Loucy (cell line): ENCODE results near the gene CD8B.
"Not testable (repeated sequence)": the region's sequence is repeated elsewhere in the genome, so short reads cannot be mapped to it uniquely, and the experiment has no call there.

Experiments
- H2AFZ ChIP-seq: fragments of 200-600 bp; sonication (generic); 2 replicates; pipeline ENCODE4 v1.6.0; 2016; ENCODE audit warnings: antibody characterized with exemption, mild to moderate bottlenecking, low read length, moderate library complexity
- H3F3A ChIP-seq: fragments of 200-600 bp; 2 replicates; pipeline ENCODE4 v1.6.0; 2016; ENCODE audit warnings: antibody characterized with exemption, low read depth, mild to moderate bottlenecking
- H3K27me3 ChIP-seq: fragments of 200-600 bp; sonication (generic); 2 replicates; pipeline ENCODE4 v1.6.1; 2014; ENCODE audit warnings: low read length, mild to moderate bottlenecking; ENCODE audit not compliant: insufficient read depth, poor library complexity, severe bottlenecking
- H3K36me3 ChIP-seq: fragments of 200-600 bp; sonication (generic); 2 replicates; pipeline ENCODE4 v1.6.1; 2016; ENCODE audit warnings: low read length; ENCODE audit not compliant: insufficient read depth
- H3K4me1 ChIP-seq: fragments of 200-600 bp; sonication (generic); 2 replicates; pipeline ENCODE4 v1.5.1; 2014; ENCODE audit warnings: low read length, mild to moderate bottlenecking; ENCODE audit not compliant: insufficient read depth, poor library complexity, severe bottlenecking
- H3K4me2 ChIP-seq: fragments of 200-600 bp; sonication (generic); 2 replicates; pipeline ENCODE4 v1.6.0; 2014; ENCODE audit warnings: antibody characterized with exemption, low read length, low read depth, mild to moderate bottlenecking; ENCODE audit not compliant: poor library complexity, severe bottlenecking
- H3K4me3 ChIP-seq: fragments of 200-600 bp; sonication (generic); 2 replicates; pipeline ENCODE4 v1.5.1; 2014; ENCODE audit warnings: low read length, mild to moderate bottlenecking, mixed read lengths; ENCODE audit not compliant: poor library complexity, severe bottlenecking
- H3K79me2 ChIP-seq: fragments of 200-600 bp; sonication (generic); 2 replicates; pipeline ENCODE4 v1.6.1; 2014; ENCODE audit warnings: low read length; ENCODE audit not compliant: insufficient read depth
- H3K9ac ChIP-seq: fragments of 200-600 bp; sonication (generic); 2 replicates; pipeline ENCODE4 v1.6.0; 2014; ENCODE audit warnings: mild to moderate bottlenecking, low read depth, low read length, moderate library complexity; ENCODE audit not compliant: poor library complexity, severe bottlenecking
- H3K9me2 ChIP-seq: fragments of 200-600 bp; sonication (generic); replicated peaks from 2 replicates; pipeline ENCODE4 v1.6.1; 2016; ENCODE audit warnings: low read depth, low read length, mixed read lengths
- H3K9me3 ChIP-seq: fragments of 200-600 bp; sonication (generic); 2 replicates; pipeline ENCODE4 v1.6.1; 2014; ENCODE audit warnings: mild to moderate bottlenecking, antibody characterized with exemption, low read length, low read depth; ENCODE audit not compliant: insufficient read depth
- H4K20me1 ChIP-seq: fragments of 200-600 bp; sonication (generic); 2 replicates; pipeline ENCODE4 v1.6.0; 2014; ENCODE audit warnings: antibody characterized with exemption, low read length, mild to moderate bottlenecking; ENCODE audit not compliant: insufficient read depth, poor library complexity, severe bottlenecking

Gene CD8B

GRCh38 chr2:86851581-86851980, 10.1 kb downstream of the CD8B start:
- not testable (repeated sequence) for H3K79me2 ChIP-seq, H3K4me1 ChIP-seq, H2AFZ ChIP-seq, H3K9me3 ChIP-seq, H3K9me2 ChIP-seq, H3K27me3 ChIP-seq, H3K36me3 ChIP-seq, H3K4me2 ChIP-seq, H3K9ac ChIP-seq, H3F3A ChIP-seq, H4K20me1 ChIP-seq, H3K4me3 ChIP-seq

- not testable (repeated sequence) for H3K9ac ChIP-seq, H3K4me1 ChIP-seq, H3F3A ChIP-seq, H3K4me3 ChIP-seq, H3K36me3 ChIP-seq, H3K9me2 ChIP-seq, H3K27me3 ChIP-seq, H3K9me3 ChIP-seq, H3K4me2 ChIP-seq, H4K20me1 ChIP-seq, H2AFZ ChIP-seq, H3K79me2 ChIP-seq
Measured at GRCh38 chr2:86842607-86843234, 19.0 kb downstream of the CD8B start.

DNA sequence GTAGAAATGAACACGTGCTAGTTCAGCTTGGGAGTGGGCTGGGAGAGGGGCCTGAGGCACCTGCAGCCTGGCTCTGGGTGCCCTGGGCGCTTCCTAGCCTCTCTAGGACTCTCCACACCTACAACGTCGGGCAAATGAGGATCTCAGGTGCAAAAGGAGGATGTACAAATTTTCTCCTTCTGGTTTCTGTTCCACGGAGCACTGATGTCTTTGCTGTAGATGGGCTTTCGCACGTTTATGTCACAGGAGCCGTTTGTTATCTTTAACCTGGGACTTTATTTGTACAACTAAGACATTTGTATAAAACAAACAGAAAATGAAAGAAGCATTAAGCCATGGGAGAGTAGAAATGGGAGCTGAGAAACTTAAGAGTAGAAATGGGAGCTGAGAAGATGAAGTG, 20.4 kb downstream of the CD8B start:
- H3K9ac ChIP-seq, H3K4me3 ChIP-seq, H3K4me1 ChIP-seq, H3K9me3 ChIP-seq, H3F3A ChIP-seq, H2AFZ ChIP-seq, H4K20me1 ChIP-seq, H3K79me2 ChIP-seq, H3K4me2 ChIP-seq, H3K27me3 ChIP-seq, H3K36me3 ChIP-seq, H3K9me2 ChIP-seq: not testable (repeated sequence)

DNA sequence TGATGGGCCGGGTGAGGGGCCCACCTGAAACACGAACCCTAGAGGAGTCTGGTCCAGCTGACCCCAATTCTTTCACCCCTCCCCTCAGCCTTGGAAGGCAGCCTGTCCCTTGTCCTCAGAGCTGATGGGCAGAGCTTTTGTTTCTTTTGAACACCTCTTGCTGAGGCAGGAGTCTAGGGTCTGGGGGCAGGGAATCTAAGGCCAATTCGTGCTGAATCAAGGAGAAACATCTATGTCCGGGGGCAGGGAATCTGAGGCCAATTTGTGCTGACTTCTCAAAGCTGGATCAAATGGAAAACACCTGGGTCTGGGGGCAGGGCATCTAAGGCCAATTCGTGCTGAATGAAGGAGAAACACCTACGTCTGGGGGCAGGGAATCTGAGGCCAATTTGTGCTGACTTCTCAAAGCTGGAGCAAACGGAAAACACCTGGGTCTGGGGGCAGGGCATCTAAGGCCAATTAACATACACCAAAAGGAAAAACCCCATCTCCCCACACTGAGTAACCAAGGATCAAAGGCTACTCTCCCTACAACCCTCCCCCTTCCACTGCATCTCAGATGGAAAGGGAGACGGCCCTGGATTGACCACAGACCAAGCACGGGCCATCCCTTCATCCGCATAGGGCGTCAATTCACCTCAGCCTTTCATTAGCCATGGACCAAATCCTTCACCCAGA, 21.7 kb downstream of the CD8B start:
- not testable (repeated sequence) for H3K4me3 ChIP-seq, H3K4me1 ChIP-seq, H4K20me1 ChIP-seq, H3K36me3 ChIP-seq, H3K9me3 ChIP-seq, H3K79me2 ChIP-seq, H3K4me2 ChIP-seq, H3K9ac ChIP-seq, H3K27me3 ChIP-seq, H2AFZ ChIP-seq, H3F3A ChIP-seq, H3K9me2 ChIP-seq

DNA sequence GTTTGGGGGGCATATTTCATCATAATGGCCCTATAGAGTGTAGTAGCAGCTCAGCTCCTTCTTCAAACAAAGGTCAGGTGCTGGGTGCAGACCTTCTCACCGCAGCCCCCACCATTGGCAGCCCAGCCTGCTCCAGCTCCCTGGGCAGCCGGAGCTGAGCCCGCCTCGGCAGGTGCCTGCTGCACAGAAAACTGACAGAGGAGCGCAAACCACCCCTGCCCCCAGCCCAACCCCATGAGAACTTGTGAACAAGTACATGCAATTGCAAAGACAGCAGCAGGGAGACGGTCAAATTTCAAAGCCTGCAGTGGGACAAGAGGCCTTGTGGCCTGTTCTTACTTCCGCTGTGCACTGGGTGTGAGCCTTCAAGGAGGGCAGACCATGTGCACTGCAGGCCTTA, 22.2 kb downstream of the CD8B start:
- H3K9me3 ChIP-seq, H2AFZ ChIP-seq, H3K4me2 ChIP-seq, H3K4me1 ChIP-seq, H4K20me1 ChIP-seq, H3K36me3 ChIP-seq, H3K9ac ChIP-seq, H3K79me2 ChIP-seq, H3F3A ChIP-seq, H3K4me3 ChIP-seq, H3K9me2 ChIP-seq, H3K27me3 ChIP-seq: not testable (repeated sequence)

- H2AFZ ChIP-seq, H4K20me1 ChIP-seq, H3K4me2 ChIP-seq, H3K36me3 ChIP-seq, H3K79me2 ChIP-seq, H3K9ac ChIP-seq, H3K4me3 ChIP-seq, H3F3A ChIP-seq, H3K27me3 ChIP-seq, H3K9me3 ChIP-seq, H3K9me2 ChIP-seq, H3K4me1 ChIP-seq: not testable (repeated sequence)
Measured at GRCh38 chr2:86837714-86838113, 24.0 kb downstream of the CD8B start.

- H3K4me2 ChIP-seq = not testable (repeated sequence)
Measured at GRCh38 chr2:86836915-86837695, 24.6 kb downstream of the CD8B start.

More at GRCh38 chr2:86836915-86837695, 24.6 kb downstream of the CD8B start:
- H3K9ac ChIP-seq, H3K9me2 ChIP-seq, H3K36me3 ChIP-seq, H3K9me3 ChIP-seq, H2AFZ ChIP-seq, H3K4me1 ChIP-seq, H3F3A ChIP-seq, H3K27me3 ChIP-seq, H4K20me1 ChIP-seq, H3K4me3 ChIP-seq, H3K79me2 ChIP-seq: not testable (repeated sequence)
